ENCODE results near the gene MCTP1. TPM values are rescaled to one million over a fixed set of nuclear protein-coding genes. Genes with fewer than 3 reads are reported as not detected.

The MCTP1 gene
- total RNA-seq, 2 donors from 2014 or later, result 5.1 to 10.0 TPM

DNA sequence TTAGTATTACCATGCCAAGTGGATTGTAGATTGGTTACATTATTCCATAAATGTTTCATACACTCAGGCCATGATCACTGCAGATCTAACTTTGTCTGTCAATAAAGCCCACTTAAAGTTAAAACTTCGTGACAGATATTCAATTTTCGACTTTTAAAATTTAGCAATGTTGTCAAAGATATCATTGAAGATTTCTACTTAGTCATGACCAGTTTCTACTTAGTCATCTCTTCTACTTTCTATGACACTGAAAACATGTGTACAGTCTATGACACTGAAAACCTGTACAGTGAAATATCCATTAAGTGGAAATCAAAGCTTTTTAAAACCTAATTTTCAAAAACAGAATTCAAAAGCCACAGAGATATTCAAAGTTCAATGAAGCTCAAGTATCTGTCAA, 258.2 kb downstream of the MCTP1 start:
- H3K4me1 ChIP-seq, result peaks cover 0 to 5% of the 10 kb centered on the region in 2 donors
- H3K9me3 ChIP-seq, result no peaks in the 10 kb centered on the region
- H3K36me3 ChIP-seq, result no peaks in the 10 kb centered on the region
- TF ChIP-seq, protein P1, sequence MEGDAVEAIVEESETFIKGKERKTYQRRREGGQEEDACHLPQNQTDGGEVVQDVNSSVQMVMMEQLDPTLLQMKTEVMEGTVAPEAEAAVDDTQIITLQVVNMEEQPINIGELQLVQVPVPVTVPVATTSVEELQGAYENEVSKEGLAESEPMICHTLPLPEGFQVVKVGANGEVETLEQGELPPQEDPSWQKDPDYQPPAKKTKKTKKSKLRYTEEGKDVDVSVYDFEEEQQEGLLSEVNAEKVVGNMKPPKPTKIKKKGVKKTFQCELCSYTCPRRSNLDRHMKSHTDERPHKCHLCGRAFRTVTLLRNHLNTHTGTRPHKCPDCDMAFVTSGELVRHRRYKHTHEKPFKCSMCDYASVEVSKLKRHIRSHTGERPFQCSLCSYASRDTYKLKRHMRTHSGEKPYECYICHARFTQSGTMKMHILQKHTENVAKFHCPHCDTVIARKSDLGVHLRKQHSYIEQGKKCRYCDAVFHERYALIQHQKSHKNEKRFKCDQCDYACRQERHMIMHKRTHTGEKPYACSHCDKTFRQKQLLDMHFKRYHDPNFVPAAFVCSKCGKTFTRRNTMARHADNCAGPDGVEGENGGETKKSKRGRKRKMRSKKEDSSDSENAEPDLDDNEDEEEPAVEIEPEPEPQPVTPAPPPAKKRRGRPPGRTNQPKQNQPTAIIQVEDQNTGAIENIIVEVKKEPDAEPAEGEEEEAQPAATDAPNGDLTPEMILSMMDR (IDR thresholded peaks at IDR 0.05), result no peak
- DNase-seq (ENCODE audit: low spot score), result no peak
- no peaks in the 10 kb centered on the region for H3K27me3 ChIP-seq
- H3K27ac ChIP-seq, result no peak overlapping the region
- no peak overlapping the region for H3K4me3 ChIP-seq

DNA sequence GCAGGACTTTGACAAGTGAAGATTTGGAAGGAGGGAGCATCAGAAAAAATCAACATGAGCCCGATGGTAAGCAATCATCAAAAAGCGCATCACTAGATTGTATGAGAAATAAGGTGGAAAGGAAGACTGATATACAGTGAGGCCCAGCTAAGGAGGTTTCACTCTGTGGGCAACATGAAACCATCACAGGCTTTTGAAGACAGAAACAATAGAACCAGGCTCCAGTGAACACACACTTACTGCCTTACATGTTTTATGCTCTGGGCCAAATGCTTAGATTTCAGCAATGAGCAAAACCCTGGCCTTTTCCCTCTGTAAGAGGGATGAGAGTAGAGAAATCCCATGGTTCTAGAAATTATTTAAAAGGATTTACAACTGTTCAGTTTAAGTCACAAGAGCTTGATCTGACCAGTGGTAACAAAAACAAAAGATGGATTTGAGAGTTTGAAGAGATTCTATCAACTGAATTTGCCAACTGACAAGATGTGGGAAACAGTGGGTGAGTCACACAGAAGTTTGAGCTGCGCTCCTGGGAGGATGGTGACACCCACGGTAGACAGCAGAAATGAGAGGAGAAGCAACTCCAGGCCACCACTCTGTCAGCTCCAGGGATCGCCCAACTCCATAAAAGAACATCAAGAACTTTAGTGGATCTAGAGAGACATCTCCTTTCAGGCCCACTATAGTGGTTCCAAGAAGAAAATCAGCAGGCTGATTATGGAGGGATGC, 261.8 kb downstream of the MCTP1 start:
- no peak for DNase-seq (ENCODE audit: low spot score)
- H3K4me3 ChIP-seq, result no peak overlapping the region
- TF ChIP-seq, protein P1 (IDR thresholded peaks at IDR 0.05), result no peak
- no peak overlapping the region for H3K27ac ChIP-seq
- H3K27me3 ChIP-seq, result no peaks in the 10 kb centered on the region
- H3K4me1 ChIP-seq, result peaks cover 0 to 5% of the 10 kb centered on the region in 2 donors
- H3K36me3 ChIP-seq, result no peaks in the 10 kb centered on the region
- no peaks in the 10 kb centered on the region for H3K9me3 ChIP-seq

DNA sequence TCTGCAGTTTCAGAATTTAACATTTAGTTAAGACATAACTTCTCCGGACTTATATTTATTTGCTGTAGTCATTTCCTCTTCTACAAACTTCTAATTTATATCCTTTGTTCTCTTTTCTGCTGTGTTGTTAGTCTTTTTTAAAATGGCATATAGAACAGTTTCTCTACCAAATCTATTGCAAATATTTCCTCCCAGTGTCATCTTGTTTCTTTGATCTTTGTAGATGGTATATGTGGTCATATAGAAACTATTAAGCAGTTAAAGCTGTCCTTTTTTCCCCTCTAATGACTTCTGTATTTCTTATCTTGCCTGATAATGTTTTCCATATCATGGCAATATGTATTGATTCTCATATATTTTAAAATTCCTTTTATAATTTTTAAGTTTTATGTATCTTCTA, 264.5 kb downstream of the MCTP1 start:
- Histone ChIP-seq H3K4me3 (no peak overlapping the region), H3K4me1 (no peaks in the 10 kb centered on the region), H3K27ac (no peak overlapping the region), H3K9me3 (no peaks in the 10 kb centered on the region), H3K27me3 (no peaks in the 10 kb centered on the region), H3K36me3 (no peaks in the 10 kb centered on the region)
- TF ChIP-seq, protein P1 (IDR thresholded peaks at IDR 0.05), result no peak
- no peak for DNase-seq (ENCODE audit: low spot score)

DNA sequence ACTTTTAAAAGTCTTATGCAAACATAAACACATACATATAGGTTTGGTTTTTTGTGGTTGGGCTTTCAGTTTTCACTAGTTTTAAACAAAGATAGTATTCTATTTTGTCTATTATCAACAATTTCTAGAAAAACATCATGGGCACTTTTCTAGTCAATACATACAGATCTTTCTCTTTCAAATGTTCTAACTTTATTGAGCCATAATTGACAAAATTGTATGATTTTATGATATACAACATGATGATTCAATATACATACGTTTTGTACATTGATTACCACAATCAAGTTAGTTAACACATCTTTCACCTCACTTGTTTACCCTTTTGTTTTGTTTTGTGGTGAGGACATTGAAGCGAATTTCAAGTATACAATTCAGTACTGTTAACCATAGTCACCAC, 265.9 kb downstream of the MCTP1 start:
- TF ChIP-seq, protein P1 (IDR thresholded peaks at IDR 0.05), result no peak
- H3K36me3 ChIP-seq, result no peaks in the 10 kb centered on the region
- no peak for DNase-seq (ENCODE audit: low spot score)
- no peaks in the 10 kb centered on the region for H3K9me3 ChIP-seq
- H3K4me3 ChIP-seq, result no peak overlapping the region
- H3K27me3 ChIP-seq, result no peaks in the 10 kb centered on the region
- H3K4me1 ChIP-seq, result no peaks in the 10 kb centered on the region
- no peak overlapping the region for H3K27ac ChIP-seq

DNA sequence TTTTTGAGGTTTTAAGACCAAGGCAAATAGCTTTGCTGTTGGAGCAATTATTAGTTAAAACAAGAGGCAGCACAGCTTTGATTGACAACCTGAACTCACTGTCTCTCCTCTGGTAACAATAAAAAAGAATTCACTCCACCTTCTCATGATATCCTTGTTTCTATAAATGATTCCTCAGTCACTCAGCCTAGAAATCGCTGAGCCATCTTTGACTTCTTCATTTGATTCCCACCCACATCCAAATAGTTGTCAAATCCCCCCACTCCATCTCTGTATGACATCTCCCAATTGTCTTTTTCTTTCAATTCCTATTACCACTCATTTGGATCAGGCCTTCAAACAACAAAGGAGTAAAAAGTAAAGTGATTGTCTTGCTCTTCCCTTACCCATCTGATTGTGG, 266.4 kb downstream of the MCTP1 start:
- DNase-seq (ENCODE audit: low spot score), result no peak
- H3K27me3 ChIP-seq, result no peaks in the 10 kb centered on the region
- H3K27ac ChIP-seq, result no peak overlapping the region
- H3K4me1 ChIP-seq, result no peaks in the 10 kb centered on the region
- TF ChIP-seq, protein P1 (IDR thresholded peaks at IDR 0.05), result no peak
- no peak overlapping the region for H3K4me3 ChIP-seq
- H3K9me3 ChIP-seq, result no peaks in the 10 kb centered on the region
- no peaks in the 10 kb centered on the region for H3K36me3 ChIP-seq

DNA sequence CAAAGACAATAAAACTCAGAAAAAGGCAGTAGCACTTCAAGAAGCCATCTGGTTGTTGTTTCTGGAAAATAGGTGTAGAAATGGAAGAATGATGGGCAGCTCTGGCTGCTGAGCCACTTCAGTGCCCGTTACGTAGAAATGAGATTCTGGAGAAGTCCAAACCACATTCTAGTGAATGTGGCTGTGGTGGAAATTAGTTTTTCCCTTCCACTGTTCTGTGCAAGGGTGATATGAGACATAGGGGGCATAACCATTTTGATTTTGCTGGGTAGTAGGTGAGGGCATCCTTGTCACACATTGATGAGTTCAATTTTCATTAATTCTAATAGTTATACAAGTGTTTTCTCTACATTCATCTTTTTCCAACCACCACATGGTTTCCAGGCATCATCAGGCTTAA, 275.1 kb downstream of the MCTP1 start:
- peaks cover 0 to 2% of the 10 kb centered on the region in 2 donors for H3K9me3 ChIP-seq
- TF ChIP-seq, protein P1 (IDR thresholded peaks at IDR 0.05), result no peak
- no peak overlapping the region for H3K27ac ChIP-seq
- no peak overlapping the region for H3K4me3 ChIP-seq
- H3K27me3 ChIP-seq, result no peaks in the 10 kb centered on the region
- DNase-seq (ENCODE audit: low spot score), result no peak
- no peaks in the 10 kb centered on the region for H3K36me3 ChIP-seq
- no peaks in the 10 kb centered on the region for H3K4me1 ChIP-seq

Measured in right atrium auricular region (tissue), 2 donors.